Stomach (tissue), 4 donors: ENCODE results near the gene POLE.

ENCODE experiments used
- EP300 ChIP-seq: sonication (generic); formaldehyde crosslinking; IDR thresholded peaks from one replicate; pipeline ENCODE4 v1.6.1; 2017; ENCODE audit warnings: antibody characterized with exemption
- POLR2A ChIP-seq, 4 donors: fragments of 450-650 bp; IDR thresholded peaks; one replicate each; pipeline ENCODE4 v1.6.1; 2016; ENCODE audit warnings: antibody characterized with exemption in 4 of 4, control low read depth in 2 of 4, mild to moderate bottlenecking in 1 of 4, moderate library complexity in 1 of 4
- POLR2AphosphoS5 ChIP-seq, 3 donors: sonication (generic); formaldehyde crosslinking; IDR thresholded peaks; one replicate each; pipeline ENCODE4 v1.6.1; 2016; ENCODE audit warnings: antibody characterized with exemption in 3 of 3
- TF ChIP-seq, protein P1 (sequence below), 7 experiments: fragments of 450-650 bp in 4 of 7; fragments of 200-600 bp in 3 of 7; sonication (generic) in 3 of 7; IDR thresholded peaks; one replicate each; pipeline ENCODE4 v1.5.1; 2016 to 2019; ENCODE audit warnings: antibody characterized with exemption in 7 of 7, control low read depth in 2 of 7, mild to moderate bottlenecking in 1 of 7

DNA sequence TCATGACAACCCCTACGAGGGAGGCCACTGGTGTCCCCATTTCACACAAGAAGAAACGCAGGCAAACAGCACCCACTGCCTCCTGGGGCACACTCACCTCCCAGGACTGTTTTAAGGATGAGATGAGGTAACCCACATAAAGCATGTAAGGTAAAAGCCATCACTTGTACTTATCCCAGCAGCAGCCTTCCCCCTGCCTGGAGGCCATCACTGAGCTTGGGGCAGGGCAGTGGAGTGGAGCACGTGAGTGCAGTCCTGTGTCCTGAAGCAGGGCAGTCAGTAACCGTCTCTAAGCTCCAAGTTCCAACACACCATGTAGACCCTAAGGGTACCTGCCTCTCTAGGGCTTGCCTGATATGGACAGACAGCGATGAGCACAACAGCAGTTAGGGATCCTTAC is 1.7 kb downstream of the POLE start:
- TF ChIP-seq, protein P1, sequence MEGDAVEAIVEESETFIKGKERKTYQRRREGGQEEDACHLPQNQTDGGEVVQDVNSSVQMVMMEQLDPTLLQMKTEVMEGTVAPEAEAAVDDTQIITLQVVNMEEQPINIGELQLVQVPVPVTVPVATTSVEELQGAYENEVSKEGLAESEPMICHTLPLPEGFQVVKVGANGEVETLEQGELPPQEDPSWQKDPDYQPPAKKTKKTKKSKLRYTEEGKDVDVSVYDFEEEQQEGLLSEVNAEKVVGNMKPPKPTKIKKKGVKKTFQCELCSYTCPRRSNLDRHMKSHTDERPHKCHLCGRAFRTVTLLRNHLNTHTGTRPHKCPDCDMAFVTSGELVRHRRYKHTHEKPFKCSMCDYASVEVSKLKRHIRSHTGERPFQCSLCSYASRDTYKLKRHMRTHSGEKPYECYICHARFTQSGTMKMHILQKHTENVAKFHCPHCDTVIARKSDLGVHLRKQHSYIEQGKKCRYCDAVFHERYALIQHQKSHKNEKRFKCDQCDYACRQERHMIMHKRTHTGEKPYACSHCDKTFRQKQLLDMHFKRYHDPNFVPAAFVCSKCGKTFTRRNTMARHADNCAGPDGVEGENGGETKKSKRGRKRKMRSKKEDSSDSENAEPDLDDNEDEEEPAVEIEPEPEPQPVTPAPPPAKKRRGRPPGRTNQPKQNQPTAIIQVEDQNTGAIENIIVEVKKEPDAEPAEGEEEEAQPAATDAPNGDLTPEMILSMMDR (IDR thresholded peaks at IDR 0.05), result no peak
- TF ChIP-seq POLR2AphosphoS5 (IDR thresholded peaks at IDR 0.05) (no peak), POLR2A (IDR thresholded peaks at IDR 0.05) (no peak), EP300 (no peak)
